Measurements from ENCODE around the gene DCTN2.

The DCTN2 gene

DNA sequence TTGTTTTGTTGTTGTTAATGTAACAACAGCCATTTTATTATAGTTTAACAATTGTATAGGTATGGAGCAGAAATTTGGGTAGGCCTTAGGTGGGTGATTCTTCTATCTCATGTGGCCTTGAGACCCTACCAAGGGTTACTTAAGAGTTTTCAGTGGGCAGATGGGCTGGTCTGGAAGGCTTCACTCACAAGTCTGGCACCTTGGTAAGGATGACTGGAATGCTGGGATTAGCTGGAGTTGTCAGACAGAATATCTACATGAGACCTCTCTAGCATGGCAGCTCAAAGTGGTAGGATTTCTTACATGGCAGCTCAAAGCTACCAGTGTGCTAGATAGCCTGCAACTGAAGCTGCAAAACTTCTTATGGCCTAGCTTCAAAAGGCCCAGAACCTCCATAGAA lies 61.3 kb downstream of the DCTN2 start:
- no peak for DNase-seq

DNA sequence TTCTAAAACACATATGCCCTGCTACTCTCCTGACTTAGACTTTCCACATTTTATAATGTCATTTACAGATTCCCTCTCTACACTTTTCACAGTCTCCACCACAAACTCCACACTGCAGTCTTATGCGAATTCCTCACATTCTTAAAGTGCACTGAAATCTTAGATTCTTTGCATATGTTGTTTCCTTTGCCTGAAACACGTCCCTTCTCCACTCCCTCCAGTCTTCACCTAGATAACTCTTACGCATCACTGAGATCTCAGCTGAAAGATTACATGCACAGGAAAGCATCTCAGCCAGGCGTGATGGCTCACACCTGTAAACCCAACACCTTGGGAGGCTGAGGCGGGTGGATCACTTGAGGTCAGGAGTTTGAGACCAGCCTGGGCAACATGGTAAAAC lies 63.5 kb downstream of the DCTN2 start:
- no peak for DNase-seq

- no peak for DNase-seq
Observed at GRCh38 chr12:57481671-57482070, 65.3 kb downstream of the DCTN2 start.

Measured in CD4-positive, alpha-beta T cell treated with Interleukin-10 for 1 hour (primary cell).